Measurements from ENCODE around the gene PGAM2.

PGAM2 gene

DNA sequence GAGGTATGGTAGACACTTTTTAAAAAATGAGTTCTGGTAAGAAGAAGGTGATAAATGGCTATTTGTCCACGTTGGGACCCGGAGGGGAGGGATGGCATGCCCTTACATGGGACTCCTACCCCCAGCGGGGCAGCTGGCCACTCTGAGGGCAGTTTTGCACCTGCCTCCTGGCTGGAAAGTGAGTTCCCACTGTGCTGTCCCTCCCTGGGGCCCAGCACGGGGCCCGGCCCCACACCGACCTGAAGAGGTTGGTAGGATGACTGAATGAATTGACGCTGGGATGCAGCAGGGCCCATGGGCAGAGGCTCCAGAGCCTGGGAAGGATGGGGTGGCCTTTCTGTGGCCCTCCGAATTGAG, 38.2 kb upstream of the PGAM2 start:
- no peak for DNase-seq

DNA sequence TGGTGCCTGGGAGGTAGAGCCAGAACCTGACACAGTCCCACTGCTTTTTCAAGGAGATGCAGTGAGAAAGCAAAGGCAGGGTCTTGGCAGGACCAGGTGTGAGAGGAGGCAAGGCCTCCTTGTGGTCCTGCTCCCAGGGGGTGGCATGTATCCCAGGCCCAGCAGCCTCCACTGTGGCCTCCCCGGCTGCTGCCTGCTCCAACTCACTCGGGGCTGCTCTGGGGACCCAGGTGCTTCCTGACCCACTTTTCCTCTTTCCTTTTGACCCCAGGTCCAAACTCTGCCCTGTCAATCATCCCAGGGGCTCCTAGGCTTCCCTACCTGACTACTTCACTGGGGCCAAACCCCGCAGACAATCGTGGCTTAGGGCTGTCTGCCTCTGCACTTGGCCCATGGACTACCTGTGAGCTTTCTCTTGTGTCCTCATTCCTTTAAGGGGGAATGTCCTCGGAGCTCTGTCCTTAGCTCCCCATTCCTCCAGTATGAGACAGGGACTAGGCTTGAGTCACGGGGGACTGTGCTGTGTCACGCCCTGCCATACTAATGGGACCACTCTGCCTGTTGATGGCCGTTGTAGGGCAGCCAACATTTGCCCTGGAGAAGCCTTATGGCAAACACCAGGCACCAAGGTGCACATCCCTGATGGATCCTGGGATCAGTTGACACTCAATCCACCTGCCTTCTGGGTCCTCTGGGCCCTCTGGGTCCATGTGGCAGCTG, 37.6 kb upstream of the PGAM2 start:
- no peak for DNase-seq

DNA sequence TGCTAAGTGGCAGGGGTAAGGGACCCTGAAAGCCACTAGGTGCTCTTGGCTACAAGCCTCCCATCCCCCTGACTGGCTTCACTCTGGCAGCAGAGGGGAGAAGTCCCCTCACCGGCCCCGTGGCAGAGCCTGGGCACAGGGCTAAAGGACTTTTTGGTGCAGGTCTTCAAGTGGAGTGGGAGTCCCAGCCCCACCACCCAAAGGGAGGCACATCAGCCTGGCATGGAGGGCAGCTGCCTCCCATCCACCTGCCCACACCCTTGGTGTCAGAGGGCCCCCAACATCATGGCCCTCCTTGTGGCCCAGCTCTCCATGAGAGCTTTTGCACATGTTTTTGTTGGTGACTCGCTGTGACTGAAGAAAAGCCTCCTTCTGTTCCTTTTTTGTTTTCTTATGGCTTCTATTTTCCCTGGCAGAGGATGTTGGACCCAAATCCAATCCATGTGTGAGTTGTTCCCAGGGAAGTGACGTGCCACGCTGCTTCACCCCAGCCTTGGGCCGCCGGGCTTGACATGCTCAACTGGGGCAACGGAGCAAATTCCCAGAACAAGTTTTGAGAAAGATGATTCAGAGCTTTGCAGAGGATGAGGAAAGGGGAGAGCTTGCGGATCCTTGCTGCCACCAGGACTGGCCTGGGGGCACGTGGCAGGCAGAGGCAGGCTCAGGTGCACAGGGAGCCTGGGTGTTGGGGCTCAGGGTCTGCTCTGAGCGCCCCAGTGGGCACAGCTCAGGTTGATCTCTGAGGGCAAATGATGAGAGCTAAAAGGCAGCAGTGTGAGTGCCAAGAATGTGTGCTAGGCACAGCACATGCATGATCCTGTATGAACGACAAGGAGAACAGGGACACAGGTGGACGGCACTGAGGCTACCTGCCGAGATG, 36.8 kb upstream of the PGAM2 start:
- no peak for DNase-seq

DNA sequence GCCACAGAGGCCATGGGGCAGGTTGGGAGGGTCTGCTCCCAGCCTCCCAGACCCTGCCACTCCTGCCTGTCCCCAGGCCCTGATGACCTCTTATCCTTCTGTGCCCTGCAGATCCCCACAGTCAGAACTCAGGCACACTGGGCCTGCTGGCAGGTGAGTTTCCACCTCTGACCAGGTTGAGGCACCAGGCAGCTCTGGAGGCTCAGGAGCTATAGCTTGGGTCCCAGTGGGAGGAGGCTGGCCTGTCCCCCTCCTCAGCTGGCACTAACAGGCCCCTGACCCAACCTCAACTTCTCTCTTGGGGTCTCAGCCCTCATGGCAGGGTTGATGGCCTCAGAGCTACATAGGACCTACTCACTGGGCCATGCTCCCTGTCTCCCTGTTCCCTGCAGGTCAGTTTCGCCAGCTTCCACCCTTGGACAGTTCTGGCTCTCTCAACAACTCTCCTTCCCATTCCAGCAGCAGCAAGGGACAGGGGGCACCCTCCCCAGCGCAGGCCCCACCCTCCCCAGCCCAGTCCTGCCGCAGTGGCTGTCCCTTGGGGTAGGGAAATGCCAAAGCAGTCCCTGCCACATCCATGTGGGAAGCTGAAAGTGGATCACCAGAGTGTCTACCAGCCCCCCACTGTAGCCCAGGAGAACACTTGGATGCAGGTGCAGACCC, 36.1 kb upstream of the PGAM2 start:
- no peak for DNase-seq

DNA sequence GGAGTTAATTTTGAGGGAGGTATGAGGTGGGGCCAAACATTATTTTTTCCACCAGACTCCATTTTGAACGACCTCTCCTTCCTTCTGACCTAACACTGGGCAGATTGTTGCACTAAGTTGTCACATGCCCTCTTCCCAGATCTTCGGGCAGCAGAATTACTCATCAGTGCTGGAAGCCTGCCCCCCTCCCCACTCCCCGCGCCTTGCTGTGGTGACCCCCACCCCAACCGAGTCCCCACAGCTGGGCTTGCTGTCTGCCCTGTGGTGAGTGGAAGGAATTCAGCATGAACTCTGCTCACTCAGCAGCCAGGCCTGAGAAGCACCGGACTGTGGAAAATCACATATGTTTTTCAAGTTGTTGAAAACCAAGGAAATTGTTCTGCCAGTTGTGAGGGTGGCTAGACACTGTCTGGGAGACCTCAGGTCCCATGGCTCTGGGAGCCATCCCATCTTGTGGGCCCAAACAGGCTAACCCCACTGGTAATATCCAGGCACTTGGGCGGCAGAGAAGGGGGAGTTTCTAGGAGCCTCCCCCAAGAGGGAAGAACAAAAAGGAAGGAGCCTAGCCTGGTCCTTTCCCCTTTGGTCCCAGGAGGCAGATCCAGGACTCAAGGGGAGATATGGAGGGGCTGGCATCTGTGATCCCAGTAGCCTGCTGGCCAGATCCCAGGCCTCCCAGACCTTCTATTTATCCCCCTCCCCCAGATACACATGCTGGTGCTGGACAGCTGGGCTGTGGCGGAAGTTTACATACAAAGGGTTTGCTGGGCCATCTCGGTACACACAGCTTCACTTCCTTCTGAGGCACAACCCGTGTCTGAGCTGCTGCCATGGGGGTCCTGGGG, 35.3 kb upstream of the PGAM2 start:
- no peak for DNase-seq

DNA sequence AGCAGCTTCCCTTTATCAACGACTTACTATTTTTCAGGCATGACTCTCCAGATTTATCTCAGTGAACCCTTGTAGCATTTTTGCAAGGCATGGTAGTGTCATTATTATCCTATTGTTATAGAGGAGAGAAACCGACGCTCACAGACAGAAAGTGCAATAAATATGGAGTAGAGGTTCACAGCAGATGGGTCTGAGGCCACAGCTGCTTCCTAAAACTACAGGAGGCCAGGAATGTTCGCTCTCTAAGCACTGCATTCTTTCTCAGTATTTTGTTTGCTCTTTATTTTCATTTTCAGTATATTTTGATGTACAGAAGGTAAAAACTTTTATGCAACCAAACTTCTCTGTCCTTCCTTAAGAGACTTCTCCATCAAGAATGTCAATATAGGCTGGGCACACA, 34.3 kb upstream of the PGAM2 start:
- no peak for DNase-seq

DNA sequence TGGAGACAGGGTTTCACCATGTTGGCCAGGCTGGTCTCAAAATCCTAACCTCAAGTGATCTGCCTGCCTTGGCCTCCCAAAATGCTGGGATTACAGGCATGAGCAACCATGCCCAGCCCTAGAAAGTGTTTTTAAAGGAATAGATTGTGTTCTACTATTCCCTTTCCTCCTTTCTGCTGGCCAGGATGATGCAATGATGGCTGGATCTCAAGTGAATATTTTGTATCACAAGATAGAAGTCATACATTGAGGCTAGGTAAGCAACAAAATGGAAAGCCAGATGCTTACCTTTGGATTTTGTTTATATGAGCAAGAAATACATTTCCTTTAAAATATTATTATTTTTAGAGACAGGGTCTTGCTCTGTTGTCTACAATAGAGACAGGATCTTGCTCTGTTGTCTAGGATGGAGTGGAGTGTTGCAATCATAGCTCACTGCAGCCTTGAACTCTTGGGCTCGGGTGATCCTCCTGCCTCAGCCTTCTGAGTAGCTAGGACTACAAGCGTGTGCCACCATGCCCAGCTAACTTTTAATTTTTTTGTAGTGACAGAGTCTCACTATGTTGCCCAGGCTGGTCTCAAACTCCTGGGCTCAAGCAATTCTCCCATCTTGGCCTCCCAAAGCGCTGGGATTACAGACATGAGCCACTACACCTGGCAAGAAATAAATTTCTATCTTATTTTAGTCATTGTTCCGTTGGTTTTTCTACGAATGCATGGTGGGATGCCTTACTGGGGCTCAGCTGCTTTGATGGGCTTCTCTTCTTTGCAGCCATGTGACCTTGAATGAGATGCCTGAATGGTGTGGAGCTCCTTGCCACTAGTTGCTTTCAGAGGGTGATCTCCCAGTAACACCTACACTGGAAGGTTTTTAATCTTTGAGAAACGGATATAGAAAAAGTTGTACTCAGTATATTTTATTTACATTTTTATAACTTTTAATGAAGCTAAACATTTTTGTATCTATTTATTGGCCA, 33.0 kb upstream of the PGAM2 start:
- no peak for DNase-seq

DNA sequence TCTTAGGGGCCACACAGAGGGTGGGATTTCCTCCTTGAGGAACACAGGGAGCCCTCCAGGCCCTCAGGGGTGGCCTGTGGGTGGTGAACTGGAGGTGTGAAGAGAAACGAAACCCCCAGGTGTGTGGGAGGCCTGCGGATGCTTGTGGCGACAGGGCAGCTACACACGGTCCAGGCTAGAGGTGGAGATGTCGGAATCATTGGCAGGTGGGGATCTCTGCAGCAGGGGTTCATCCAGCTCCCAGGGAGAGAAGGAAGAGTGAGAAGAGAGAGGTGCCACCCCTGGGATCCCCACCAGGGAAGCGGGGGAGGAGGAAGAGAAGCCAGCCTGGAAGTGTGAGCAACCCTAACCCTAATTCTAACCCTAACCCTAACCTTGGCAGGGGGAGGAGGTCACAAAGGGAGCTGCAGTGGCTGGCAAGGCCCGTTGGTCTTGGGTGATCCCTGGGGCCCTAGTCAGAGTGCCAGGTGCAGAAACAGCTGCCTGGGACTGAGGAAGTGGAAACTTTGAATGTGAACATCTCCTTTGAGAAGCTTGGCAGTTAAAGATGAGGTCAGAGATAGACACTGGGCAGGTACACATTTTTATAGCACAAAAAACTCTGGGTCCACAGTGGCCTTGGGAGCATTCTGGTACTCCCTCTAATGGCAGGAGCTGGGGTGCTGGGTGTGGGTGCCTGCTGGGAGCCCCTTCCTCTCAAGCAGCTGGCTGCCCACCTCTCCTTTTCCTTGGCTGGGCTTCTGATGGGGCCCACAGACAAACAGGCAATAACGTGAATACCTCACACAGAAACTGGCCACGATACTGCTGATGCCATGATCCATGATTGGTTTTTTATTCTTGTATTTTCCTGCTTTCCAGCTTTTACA, 31.9 kb upstream of the PGAM2 start:
- DNase-seq = no peak

DNA sequence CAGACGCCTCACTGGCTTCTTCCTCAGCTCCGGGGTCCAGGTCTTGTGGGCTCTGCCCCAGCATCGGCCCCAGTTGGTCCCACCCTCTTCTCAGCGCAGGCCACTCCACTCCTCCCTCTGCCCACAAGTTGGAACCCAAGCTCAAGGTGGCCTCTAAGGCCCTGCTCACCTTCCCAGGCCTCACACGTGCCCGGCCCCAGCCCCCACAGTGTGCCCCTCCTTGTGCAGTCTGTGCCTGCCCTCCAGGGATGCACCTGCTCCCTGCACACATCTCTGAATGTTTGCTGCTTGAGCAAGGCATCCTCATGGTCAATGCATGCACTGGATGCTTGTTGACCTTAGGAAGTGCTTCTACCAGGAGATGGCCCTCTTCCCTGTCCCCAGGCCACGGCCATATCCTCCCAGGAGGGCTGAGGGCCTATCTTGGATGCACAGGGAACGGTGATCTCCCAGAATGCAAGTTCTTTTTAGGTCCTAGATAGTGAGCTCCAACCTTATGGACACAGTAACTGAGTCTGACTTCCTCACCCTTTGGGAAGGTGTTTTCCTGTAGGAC, 31.0 kb upstream of the PGAM2 start:
- no peak for DNase-seq

DNA sequence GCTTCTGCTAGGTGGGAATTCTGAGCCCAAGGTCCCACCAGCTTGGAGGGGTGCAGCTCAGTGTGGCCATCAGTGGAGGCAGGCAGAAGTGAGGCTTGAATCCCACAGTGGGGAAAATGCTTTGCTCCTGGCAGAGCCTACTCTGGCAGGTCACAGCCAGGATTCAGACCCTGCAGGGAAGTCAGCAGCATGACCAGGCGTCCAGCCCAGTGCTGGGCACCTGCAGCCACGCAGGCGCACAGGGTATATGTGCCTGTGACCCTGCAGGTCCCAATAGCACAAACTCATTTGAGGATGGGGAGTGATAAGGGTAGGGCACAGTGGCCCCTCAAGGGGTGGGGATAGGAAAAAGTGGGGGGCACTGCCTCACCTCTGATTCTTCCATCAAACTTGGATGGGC, 30.4 kb upstream of the PGAM2 start:
- DNase-seq = no peak

DNA sequence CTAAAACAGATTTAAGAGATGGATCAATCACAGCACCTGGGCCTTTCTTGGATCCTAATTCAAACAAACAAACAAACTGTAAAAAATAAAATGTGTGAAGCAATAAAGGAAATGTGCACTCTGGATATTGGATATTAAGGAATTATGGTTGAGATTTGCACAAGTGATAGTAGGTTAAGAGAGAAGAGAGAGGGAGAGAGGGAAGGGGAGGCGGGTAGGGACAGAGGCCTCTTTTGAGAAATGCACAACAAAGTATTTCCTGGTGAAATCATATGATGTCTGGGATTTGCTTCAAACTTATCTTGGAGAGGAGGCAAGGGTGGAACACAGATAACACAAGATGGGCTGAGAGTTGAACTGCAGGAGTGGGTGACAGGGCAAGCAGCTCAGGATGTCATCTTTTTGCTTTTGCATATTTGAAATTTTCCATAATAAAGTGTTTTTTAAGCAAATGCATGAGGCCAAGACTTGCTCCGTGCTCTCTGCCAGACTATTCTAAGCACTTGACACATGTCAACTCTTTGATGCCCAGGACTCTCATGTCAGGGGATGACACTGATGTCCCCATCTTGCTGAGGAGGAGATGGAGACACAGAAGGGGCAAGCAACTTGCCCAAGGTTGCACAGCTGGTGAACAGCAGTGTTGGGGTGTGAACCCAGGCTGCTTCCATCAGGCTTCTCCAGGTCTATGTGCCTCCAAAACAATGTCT, 29.7 kb upstream of the PGAM2 start:
- DNase-seq = no peak

DNA sequence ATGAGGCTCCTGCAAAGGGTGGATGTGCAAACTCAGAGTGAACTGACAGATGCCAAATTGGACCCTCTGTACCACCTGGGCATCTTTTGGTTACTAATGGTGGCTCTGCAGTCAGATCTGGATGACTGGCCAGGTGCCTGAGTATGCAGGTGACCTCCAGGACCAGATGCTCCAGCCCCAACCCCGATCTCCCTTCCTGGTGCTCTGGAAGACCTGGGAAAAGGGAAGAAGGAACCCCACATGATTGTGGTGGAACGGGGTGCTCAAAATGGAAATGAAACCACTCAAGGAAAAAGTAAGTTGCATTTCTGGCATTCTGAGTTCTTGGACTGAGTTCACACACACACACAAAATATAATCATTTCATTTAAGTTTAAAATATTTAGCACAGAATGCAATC, 29.0 kb upstream of the PGAM2 start:
- no peak for DNase-seq

DNA sequence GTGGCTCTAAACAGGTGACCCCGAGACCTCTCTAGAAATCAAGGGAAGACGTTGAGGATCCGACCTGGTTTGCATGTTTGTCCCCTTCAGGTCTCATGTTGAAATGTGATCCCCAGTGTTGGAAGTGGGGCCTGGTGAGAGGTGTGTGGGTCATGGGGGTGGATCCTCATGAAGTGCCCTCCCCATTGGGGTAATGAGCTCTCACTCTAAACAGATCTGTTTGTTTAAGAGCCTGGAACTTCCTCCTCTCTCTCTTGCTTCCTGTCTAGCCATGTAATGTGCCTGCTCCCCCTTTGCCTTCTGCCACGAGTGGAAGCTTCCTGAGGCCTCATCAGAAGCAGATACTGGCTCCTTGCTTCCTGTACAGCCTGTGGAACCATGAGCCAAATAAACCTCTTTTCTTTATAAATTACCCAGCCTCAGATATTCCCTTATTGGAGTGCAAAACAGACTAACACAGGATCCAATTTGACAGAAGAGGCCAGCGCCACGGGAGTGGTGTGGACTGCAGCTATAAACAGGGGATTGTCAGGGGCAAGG, 27.8 kb upstream of the PGAM2 start:
- no peak for DNase-seq

DNA sequence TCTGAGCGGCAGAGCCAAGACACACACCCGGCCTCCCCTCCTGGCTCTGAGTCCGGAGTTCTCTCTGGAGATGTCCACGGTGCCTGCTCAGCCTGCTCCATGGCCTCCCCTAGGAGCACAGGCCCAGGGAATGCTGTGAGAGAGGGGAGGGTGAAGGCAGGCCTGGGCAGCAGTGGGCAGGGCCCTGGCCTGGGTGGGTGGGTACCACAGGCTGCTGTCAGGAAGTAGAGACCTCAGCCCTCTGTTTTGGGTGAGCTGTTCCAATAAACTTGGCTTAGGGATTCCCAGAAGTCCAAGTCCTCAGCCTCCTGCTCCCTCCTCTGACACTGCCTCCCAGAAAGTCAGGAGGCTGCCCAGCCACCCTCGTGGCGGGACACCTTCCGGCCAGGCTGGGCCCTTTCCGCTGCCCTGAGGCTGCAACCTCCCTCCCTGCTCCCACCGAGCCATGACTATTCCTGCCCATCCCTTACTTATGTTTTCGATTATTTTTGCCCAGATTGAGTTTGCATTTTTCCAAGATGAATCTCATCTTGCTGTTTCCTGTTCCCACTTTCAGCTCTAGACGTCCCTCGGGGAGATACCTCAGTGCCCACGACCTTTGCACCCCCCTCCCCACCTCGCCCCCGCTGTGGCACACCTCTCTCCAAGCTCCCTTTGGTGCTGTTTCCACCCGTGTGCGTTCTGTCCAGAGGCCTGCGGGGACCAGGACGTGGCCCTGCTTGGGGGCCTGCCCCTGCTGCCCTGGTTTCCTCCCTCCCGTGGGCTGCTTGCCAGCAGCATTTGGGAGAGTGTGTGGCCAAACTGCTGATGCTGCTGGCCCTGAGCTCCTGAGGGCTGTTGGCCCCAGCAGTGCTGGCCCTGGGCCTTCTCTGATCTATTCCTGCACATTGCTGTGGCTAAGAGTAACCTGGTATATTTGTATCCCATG, 22.8 kb upstream of the PGAM2 start:
- DNase-seq = no peak

DNA sequence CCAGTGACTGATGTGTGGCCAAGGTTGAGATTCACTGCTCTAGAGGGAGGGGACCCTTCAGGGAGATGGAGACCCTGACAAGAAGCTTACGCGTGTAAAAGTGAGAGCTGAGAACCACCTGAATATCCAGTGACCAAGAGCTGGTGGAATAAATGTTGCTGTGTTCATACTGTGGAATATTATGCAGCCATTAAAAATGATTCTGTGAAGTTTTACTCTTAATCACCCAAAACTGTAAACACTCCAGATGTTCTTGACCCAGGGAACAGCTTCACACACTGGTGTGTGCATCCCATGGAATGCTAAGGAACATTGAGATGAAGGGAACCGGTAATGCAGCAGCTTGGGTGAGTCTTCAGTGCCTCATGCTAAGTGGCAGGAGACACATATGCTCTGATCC, 21.3 kb upstream of the PGAM2 start:
- DNase-seq = no peak

DNA sequence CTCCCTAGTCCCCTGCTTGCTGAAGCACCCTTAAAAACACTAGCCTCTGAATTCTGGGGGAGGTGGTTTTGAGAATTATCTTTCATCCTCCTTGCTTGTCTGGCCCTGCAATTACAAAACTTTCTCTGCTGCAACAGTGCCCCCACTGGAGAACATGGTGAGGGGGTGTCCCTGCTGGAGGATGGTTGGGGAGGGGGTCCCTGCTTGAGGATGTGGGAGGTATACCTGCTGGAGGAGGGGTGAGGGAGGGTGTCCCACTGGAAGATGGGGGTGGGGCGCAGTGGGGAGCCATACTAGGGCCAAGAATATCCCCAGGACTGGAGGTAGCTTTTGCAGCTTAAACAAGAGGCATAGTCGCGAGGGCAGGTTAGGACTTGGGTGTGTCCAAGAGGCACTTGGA, 20.2 kb upstream of the PGAM2 start:
- no peak for DNase-seq

DNA sequence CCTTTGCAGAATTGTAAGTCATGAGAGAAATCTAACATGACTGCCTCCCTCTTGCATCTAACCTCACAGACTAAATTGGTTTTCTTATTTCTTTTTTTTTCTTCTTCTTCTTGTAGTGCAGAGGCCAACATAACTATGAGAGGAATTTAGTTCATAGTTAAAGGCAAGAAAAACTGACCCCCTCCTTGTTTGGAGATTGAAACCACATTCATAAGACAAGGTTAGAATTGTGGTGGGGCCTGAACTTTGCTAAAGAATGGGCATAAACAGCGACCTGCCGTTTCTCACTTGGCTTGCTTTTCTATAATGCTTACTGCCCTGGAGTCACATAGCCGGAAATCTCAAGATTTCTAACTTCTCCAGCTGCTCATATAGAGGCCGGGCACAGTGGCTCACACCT, 19.3 kb upstream of the PGAM2 start:
- DNase-seq = no peak

DNA sequence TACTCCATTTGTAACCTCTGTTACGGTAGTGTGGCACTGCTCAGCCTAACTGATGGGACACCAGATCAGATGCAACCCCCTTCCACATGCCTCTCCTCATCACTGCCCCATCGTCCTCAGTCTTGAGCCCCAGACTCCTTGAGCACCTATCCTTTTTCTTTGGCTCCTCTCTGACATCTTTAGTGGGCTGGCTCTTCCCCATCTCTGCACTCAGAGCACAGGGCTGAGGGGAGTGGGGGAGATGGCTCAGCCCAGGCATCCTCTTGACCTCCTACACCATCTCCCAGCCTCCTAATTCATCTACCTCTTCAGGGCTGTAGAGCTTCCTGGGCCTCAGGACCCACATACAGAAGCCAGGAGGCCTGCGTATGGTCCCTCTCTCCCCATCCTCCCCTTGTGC, 18.4 kb upstream of the PGAM2 start:
- no peak for DNase-seq
